HL-60 (cell line): ENCODE data around the gene GKN1.

Experiments used
- CTCF ChIP-seq: IDR thresholded peaks from one replicate; pipeline ENCODE4 v1.5.1; 2011; ENCODE audit warnings: low read length, control low read depth, inconsistent platforms; ENCODE audit not compliant: insufficient read depth
- POLR2AphosphoS5 ChIP-seq: IDR thresholded peaks from 2 replicates; pipeline ENCODE4 v1.6.1; 2012; ENCODE audit warnings: low read depth

GRCh38 chr2:68989035-68989434, 14.6 kb downstream of the GKN1 start:
- TF ChIP-seq CTCF (no peak), POLR2AphosphoS5 (no peak)
